ENCODE measurements around the gene ZFAND3.

DNA sequence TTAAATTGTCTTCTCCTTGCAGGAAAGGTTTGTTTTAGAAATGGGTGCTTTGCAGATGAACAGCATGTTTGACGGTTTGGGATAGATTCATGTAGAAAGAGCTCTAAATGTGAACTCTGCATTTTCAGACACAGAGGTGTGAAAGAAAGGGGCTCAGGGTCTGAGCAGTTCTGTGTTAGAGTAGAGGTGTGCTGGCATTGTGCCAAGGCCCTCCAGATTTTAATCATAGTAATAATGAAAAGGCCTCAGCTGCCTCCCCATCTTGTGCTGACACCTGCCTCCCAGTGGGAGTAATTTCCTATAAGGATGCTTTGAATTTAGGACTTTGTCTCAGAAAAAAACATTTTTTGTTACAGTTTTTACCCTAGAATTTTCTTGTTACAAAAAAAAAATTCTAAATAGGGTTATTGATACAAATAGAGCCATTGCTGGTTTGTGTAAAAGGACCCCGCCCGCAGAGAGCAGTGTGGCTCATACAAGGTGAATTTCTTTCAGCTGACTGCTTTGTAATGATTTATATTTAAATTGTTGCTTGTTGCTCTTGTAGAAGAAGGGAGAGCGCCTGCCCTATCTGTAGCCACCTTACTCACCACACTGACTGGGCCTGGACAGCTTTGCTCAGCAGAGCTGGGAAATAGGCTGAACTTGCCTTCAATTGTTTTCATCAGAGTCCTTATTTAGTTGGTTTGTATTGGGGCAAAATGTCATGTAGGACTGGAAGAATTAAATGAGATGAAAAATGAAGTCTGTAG is 294.5 kb downstream of the ZFAND3 start:
- TF ChIP-seq, protein P1, sequence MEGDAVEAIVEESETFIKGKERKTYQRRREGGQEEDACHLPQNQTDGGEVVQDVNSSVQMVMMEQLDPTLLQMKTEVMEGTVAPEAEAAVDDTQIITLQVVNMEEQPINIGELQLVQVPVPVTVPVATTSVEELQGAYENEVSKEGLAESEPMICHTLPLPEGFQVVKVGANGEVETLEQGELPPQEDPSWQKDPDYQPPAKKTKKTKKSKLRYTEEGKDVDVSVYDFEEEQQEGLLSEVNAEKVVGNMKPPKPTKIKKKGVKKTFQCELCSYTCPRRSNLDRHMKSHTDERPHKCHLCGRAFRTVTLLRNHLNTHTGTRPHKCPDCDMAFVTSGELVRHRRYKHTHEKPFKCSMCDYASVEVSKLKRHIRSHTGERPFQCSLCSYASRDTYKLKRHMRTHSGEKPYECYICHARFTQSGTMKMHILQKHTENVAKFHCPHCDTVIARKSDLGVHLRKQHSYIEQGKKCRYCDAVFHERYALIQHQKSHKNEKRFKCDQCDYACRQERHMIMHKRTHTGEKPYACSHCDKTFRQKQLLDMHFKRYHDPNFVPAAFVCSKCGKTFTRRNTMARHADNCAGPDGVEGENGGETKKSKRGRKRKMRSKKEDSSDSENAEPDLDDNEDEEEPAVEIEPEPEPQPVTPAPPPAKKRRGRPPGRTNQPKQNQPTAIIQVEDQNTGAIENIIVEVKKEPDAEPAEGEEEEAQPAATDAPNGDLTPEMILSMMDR (conservative IDR thresholded peaks at IDR 0.05; ENCODE audit: low read depth, low read length) = no peak
- TF ChIP-seq POLR2A (IDR thresholded peaks at IDR 0.05; ENCODE audit: low read depth, low read length) (no peak), MAFK (IDR thresholded peaks at IDR 0.05; ENCODE audit: low read depth, low read length) (no peak), RCOR1 (IDR thresholded peaks at IDR 0.05; ENCODE audit: insufficient replicate concordance, low read length) (no peak), BHLHE40 (IDR thresholded peaks at IDR 0.05; ENCODE audit: low read depth, low read length) (no peak), CHD1 (IDR thresholded peaks at IDR 0.05; ENCODE audit: low read depth, low read length) (no peak), NFE2L2 (IDR thresholded peaks at IDR 0.05; ENCODE audit: low read depth, low read length) (no peak)
- TF ChIP-seq, protein P2, sequence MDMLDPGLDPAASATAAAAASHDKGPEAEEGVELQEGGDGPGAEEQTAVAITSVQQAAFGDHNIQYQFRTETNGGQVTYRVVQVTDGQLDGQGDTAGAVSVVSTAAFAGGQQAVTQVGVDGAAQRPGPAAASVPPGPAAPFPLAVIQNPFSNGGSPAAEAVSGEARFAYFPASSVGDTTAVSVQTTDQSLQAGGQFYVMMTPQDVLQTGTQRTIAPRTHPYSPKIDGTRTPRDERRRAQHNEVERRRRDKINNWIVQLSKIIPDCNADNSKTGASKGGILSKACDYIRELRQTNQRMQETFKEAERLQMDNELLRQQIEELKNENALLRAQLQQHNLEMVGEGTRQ (IDR thresholded peaks at IDR 0.05; ENCODE audit: low read depth, low read length) = no peak

Data from IMR-90 (cell line).